SK-N-SH (cell line): ENCODE data around the gene PFN1. TPM values are rescaled to one million over a fixed set of nuclear protein-coding genes. Genes with fewer than 3 reads are reported as not detected.
A peak's percentile ranks its signal among the peaks of the same experiment; 100 is the strongest.

Experiments used
- CTCF ChIA-PET: fragments of 300-600, 350-600 bp; formaldehyde crosslinking; extraction: SDS; loops from one replicate; lab custom pipeline; 2021; lab: Yijun Ruan, JAX
- POLR2A ChIA-PET: fragments of 350-600 bp; sonication (Branson Sonifier 250); formaldehyde crosslinking; extraction: SDS; loops from one replicate; lab custom pipeline; 2020; ENCODE audit warnings: antibody characterized with exemption, inconsistent platforms; lab: Yijun Ruan, JAX
- DNase-seq: peaks from one replicate; pipeline ENCODE4 v3.0.0; 2012
- H2AFZ ChIP-seq: fragments of 200-600 bp; sonication (generic); 2 replicates; pipeline ENCODE4 v1.8.1; 2016; ENCODE audit warnings: antibody characterized with exemption, mild to moderate bottlenecking, low read depth
- H3F3A ChIP-seq: fragments of 200-600 bp; sonication (generic); replicated peaks from 2 replicates; pipeline ENCODE3; 2016; ENCODE audit warnings: antibody characterized with exemption, mild to moderate bottlenecking; ENCODE audit not compliant: insufficient read depth
- H3K27ac ChIP-seq, 2 experiments: fragments of 200-500 bp in 1 of 2; fragments of 200-600 bp in 1 of 2; sonication (Bioruptor generic) in 1 of 2; sonication (generic), shearing (Covaris generic) in 1 of 2; 2 replicates each; pipeline versions ENCODE4 v1.5.1 to v1.6.1; 2014 to 2016; ENCODE audit warnings: low read depth in 2 of 2, inconsistent platforms in 1 of 2, low read length in 1 of 2, mild to moderate bottlenecking in 1 of 2, mixed read lengths in 1 of 2
- H3K27me3 ChIP-seq: fragments of 200-600 bp; sonication (generic), shearing (Covaris generic); 2 replicates; pipeline ENCODE4 v1.6.1; 2016; ENCODE audit warnings: mixed run types; ENCODE audit not compliant: insufficient read depth
- H3K36me3 ChIP-seq, 2 experiments: fragments of 200-500 bp in 1 of 2; fragments of 200-600 bp in 1 of 2; sonication (Bioruptor generic) in 1 of 2; sonication (generic) in 1 of 2; replicated peaks in 1 of 2; 2 replicates each; pipeline versions ENCODE3 to v1.5.1; 2014 to 2016; ENCODE audit warnings: low read length in 1 of 2, mild to moderate bottlenecking in 1 of 2; ENCODE audit not compliant: insufficient read depth in 2 of 2, control insufficient read depth in 1 of 2
- H3K4me1 ChIP-seq, 2 experiments: fragments of 200-500 bp in 1 of 2; fragments of 200-600 bp in 1 of 2; sonication (Bioruptor generic) in 1 of 2; sonication (generic), shearing (Covaris generic) in 1 of 2; 2 replicates each; pipeline versions ENCODE4 v1.5.1 to v1.6.1; 2014 to 2016; ENCODE audit warnings: low read depth in 1 of 2, low read length in 1 of 2, mixed run types in 1 of 2; ENCODE audit not compliant: insufficient read depth in 2 of 2, control insufficient read depth in 1 of 2
- H3K4me2 ChIP-seq: fragments of 200-600 bp; sonication (generic), shearing (Covaris generic); 2 replicates; pipeline ENCODE4 v1.6.1; 2017; ENCODE audit warnings: mixed run types
- H3K4me3 ChIP-seq, 2 experiments: fragments of 200-500 bp in 1 of 2; fragments of 200-600 bp in 1 of 2; sonication (Bioruptor generic) in 1 of 2; sonication (generic), shearing (Covaris generic) in 1 of 2; 2 replicates each; pipeline versions ENCODE4 v1.5.1 to v1.8.1; 2014 to 2016; ENCODE audit warnings: low read depth in 2 of 2, inconsistent platforms in 1 of 2, low read length in 1 of 2, mild to moderate bottlenecking in 1 of 2, mixed read lengths in 1 of 2, moderate library complexity in 1 of 2
- H3K79me2 ChIP-seq: fragments of 200-600 bp; sonication (generic); 2 replicates; pipeline ENCODE4 v1.8.1; 2017; ENCODE audit warnings: mild to moderate bottlenecking; ENCODE audit not compliant: insufficient read depth
- H3K9ac ChIP-seq: fragments of 200-600 bp; sonication (generic); 2 replicates; pipeline ENCODE4 v1.6.1; 2017; ENCODE audit warnings: mixed run types
- H3K9me2 ChIP-seq: fragments of 200-600 bp; sonication (generic); 2 replicates; pipeline ENCODE4 v1.6.1; 2017; ENCODE audit warnings: mixed run types
- H3K9me3 ChIP-seq: fragments of 200-600 bp; sonication (generic); 2 replicates; pipeline ENCODE4 v1.6.1; 2017; ENCODE audit warnings: mixed run types, mild to moderate bottlenecking, moderate library complexity
- H4K20me1 ChIP-seq: fragments of 200-600 bp; sonication (generic); 2 replicates; pipeline ENCODE4 v1.6.1; 2017; ENCODE audit warnings: mild to moderate bottlenecking, mixed run types; ENCODE audit not compliant: insufficient read depth
- ELF1 ChIP-seq: IDR thresholded peaks from 2 replicates; pipeline ENCODE4 v1.4.0; 2012
- EP300 ChIP-seq, 2 experiments: IDR thresholded peaks; 2 replicates each; pipeline versions ENCODE4 v1.4.0 to v1.6.1; 2012; ENCODE audit warnings: borderline replicate concordance in 1 of 2, low read depth in 1 of 2, low read length in 1 of 2
- EZH2phosphoT487 ChIP-seq: fragments of 200-600 bp; sonication (generic); IDR thresholded peaks from 2 replicates; pipeline ENCODE4 v1.6.1; 2017; ENCODE audit warnings: low read depth, mixed run types, mild to moderate bottlenecking, antibody characterized with exemption, moderate library complexity, borderline replicate concordance
- FOSL2 ChIP-seq: IDR thresholded peaks from 2 replicates; pipeline ENCODE4 v1.4.0; 2012; ENCODE audit warnings: low read depth, mild to moderate bottlenecking, moderate library complexity, borderline replicate concordance
- GATA2 ChIP-seq: sonication (generic); formaldehyde crosslinking; IDR thresholded peaks from 2 replicates; pipeline ENCODE4 v1.5.0; 2020; ENCODE audit warnings: mild to moderate bottlenecking, missing genetic modification reagents
- MXI1 ChIP-seq: IDR thresholded peaks from 2 replicates; pipeline ENCODE4 v1.6.1; 2012; ENCODE audit warnings: mild to moderate bottlenecking, low read depth, low read length, improper control_type of control experiment
- NRF1 ChIP-seq: IDR thresholded peaks from 2 replicates; pipeline ENCODE4 v1.6.1; 2012; ENCODE audit warnings: low read depth, mild to moderate bottlenecking, low read length
- POLR2AphosphoS5 ChIP-seq: IDR thresholded peaks from 2 replicates; pipeline ENCODE4 v1.6.1; 2012; ENCODE audit warnings: low read depth, low read length
- RFX5 ChIP-seq: IDR thresholded peaks from 2 replicates; pipeline ENCODE4 v1.6.1; 2012; ENCODE audit warnings: mild to moderate bottlenecking, improper control_type of control experiment, low read length
- WGBS: methylation state at CpG from one replicate; pipeline ENCODE4 v1.1.6; 2017; ENCODE audit warnings: low lambda C conversion rate; 5-methylcytosine and 5-hydroxymethylcytosine counted together
- polyA plus RNA-seq, 3 experiments: library from polyadenylated mRNA; depleted of rRNA; stranded (reverse); fragments of >200 nt; gene quantifications; 2 replicates each; pipeline ENCODE4 v1.2.3, GENCODE V29; 2012
- TF ChIP-seq, protein P1 (sequence below): fragments of 150-350 bp; IDR thresholded peaks from 2 replicates; pipeline ENCODE4 v1.6.1; 2016; ENCODE audit warnings: mild to moderate bottlenecking, low read depth, low read length
- TF ChIP-seq, protein P2 (sequence below): IDR thresholded peaks from 2 replicates; pipeline ENCODE4 v1.6.1; 2012; ENCODE audit warnings: mild to moderate bottlenecking, low read depth, low read length, moderate library complexity
- TF ChIP-seq, protein P3 (sequence below): fragments of 200-600 bp; sonication (generic); IDR thresholded peaks from 2 replicates; pipeline ENCODE4 v1.6.1; 2017; ENCODE audit warnings: antibody characterized with exemption, mild to moderate bottlenecking, moderate library complexity
- TF ChIP-seq, protein P4 (sequence below): fragments of 150-350 bp; IDR thresholded peaks from 2 replicates; pipeline ENCODE4 v1.6.1; 2017; ENCODE audit warnings: antibody characterized with exemption, low read length, low read depth, borderline replicate concordance
- TF ChIP-seq, protein P5 (sequence below): IDR thresholded peaks from 2 replicates; pipeline ENCODE4; 2012
- TF ChIP-seq, protein P6 (sequence below): IDR thresholded peaks from 2 replicates; pipeline ENCODE4 v1.4.0; 2012; ENCODE audit warnings: low read depth, borderline replicate concordance

The PFN1 gene
- polyA plus RNA-seq, 1 of the 3 experiments (the other 2 are of a cell fraction): 2,484 TPM

DNA sequence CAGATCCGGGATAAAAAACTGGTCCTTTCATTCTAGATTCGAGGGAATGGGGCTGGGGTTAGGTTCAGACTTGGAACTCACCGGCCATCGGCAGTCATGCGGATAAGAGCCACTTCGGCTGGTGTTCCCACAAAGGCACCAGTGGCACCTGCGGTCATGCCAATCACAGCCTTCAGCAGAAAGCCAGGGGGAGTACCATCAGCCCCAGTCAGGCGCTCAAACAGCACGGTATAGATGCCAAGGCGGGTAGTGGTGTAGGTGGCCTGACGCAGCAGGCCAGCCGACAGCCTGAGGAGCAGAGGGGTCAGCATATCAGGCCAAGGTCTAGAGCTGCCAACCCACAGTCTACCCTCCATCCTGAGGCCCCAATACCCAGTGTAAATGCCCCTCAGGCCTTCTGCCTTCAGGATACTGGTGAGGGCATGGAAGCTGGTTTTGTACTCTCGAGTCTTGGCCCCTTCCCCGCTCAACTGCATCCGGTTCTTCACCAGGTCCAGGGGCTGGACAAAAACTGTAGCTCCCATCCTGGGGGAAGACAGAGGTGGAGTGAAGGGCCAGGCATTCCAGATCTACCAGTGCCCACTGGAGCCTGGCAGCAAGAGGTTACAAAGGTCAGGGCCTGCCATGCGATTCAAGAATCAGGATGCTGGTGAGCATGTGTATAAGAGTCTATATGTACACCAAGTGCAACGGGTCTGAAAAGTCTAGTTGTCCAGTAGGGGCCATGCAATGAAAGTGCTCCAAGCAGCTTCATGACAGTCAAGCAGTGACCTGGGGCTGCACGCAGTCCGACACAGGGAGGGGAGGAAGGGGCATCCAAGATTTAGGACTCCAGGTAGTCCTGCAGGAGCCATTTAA is 9.4 kb downstream of the PFN1 start:
- Histone ChIP-seq H2AFZ (0 out of 2 replicates have a peak overlapping the region, but pooled peaks have one; percentile 69), H3F3A (peaks cover 32% of the 10 kb centered on the region), H4K20me1 (peaks cover 9% of the 10 kb centered on the region), H3K27ac (peak overlapping the region; percentile 94 to 98), H3K9me2 (no peaks in the 10 kb centered on the region), H3K9me3 (no peaks in the 10 kb centered on the region), H3K79me2 (peaks cover 52% of the 10 kb centered on the region), H3K27me3 (no peaks in the 10 kb centered on the region), H3K9ac (peak overlapping the region; percentile 83), H3K36me3 (peaks cover 22 to 25% of the 10 kb centered on the region in 2 experiments), H3K4me2 (peak overlapping the region; percentile 98), H3K4me3 (peak overlapping the region; percentile 80 to 86), H3K4me1 (peaks cover 13 to 28% of the 10 kb centered on the region in 2 experiments; a peak in 2 of 4 replicates)
- no peak for TF ChIP-seq RFX5
- TF ChIP-seq GATA2 (CRISPR knock-in tag): no peak
- no peak for TF ChIP-seq NRF1
- TF ChIP-seq, protein P1, sequence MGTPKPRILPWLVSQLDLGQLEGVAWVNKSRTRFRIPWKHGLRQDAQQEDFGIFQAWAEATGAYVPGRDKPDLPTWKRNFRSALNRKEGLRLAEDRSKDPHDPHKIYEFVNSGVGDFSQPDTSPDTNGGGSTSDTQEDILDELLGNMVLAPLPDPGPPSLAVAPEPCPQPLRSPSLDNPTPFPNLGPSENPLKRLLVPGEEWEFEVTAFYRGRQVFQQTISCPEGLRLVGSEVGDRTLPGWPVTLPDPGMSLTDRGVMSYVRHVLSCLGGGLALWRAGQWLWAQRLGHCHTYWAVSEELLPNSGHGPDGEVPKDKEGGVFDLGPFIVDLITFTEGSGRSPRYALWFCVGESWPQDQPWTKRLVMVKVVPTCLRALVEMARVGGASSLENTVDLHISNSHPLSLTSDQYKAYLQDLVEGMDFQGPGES: no peak
- no peak for TF ChIP-seq POLR2AphosphoS5
- TF ChIP-seq, protein P2, sequence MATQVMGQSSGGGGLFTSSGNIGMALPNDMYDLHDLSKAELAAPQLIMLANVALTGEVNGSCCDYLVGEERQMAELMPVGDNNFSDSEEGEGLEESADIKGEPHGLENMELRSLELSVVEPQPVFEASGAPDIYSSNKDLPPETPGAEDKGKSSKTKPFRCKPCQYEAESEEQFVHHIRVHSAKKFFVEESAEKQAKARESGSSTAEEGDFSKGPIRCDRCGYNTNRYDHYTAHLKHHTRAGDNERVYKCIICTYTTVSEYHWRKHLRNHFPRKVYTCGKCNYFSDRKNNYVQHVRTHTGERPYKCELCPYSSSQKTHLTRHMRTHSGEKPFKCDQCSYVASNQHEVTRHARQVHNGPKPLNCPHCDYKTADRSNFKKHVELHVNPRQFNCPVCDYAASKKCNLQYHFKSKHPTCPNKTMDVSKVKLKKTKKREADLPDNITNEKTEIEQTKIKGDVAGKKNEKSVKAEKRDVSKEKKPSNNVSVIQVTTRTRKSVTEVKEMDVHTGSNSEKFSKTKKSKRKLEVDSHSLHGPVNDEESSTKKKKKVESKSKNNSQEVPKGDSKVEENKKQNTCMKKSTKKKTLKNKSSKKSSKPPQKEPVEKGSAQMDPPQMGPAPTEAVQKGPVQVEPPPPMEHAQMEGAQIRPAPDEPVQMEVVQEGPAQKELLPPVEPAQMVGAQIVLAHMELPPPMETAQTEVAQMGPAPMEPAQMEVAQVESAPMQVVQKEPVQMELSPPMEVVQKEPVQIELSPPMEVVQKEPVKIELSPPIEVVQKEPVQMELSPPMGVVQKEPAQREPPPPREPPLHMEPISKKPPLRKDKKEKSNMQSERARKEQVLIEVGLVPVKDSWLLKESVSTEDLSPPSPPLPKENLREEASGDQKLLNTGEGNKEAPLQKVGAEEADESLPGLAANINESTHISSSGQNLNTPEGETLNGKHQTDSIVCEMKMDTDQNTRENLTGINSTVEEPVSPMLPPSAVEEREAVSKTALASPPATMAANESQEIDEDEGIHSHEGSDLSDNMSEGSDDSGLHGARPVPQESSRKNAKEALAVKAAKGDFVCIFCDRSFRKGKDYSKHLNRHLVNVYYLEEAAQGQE: no peak
- no peak for TF ChIP-seq FOSL2
- TF ChIP-seq, protein P3, sequence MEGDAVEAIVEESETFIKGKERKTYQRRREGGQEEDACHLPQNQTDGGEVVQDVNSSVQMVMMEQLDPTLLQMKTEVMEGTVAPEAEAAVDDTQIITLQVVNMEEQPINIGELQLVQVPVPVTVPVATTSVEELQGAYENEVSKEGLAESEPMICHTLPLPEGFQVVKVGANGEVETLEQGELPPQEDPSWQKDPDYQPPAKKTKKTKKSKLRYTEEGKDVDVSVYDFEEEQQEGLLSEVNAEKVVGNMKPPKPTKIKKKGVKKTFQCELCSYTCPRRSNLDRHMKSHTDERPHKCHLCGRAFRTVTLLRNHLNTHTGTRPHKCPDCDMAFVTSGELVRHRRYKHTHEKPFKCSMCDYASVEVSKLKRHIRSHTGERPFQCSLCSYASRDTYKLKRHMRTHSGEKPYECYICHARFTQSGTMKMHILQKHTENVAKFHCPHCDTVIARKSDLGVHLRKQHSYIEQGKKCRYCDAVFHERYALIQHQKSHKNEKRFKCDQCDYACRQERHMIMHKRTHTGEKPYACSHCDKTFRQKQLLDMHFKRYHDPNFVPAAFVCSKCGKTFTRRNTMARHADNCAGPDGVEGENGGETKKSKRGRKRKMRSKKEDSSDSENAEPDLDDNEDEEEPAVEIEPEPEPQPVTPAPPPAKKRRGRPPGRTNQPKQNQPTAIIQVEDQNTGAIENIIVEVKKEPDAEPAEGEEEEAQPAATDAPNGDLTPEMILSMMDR: no peak
- TF ChIP-seq, protein P4, sequence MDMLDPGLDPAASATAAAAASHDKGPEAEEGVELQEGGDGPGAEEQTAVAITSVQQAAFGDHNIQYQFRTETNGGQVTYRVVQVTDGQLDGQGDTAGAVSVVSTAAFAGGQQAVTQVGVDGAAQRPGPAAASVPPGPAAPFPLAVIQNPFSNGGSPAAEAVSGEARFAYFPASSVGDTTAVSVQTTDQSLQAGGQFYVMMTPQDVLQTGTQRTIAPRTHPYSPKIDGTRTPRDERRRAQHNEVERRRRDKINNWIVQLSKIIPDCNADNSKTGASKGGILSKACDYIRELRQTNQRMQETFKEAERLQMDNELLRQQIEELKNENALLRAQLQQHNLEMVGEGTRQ: no peak
- TF ChIP-seq, protein P5, sequence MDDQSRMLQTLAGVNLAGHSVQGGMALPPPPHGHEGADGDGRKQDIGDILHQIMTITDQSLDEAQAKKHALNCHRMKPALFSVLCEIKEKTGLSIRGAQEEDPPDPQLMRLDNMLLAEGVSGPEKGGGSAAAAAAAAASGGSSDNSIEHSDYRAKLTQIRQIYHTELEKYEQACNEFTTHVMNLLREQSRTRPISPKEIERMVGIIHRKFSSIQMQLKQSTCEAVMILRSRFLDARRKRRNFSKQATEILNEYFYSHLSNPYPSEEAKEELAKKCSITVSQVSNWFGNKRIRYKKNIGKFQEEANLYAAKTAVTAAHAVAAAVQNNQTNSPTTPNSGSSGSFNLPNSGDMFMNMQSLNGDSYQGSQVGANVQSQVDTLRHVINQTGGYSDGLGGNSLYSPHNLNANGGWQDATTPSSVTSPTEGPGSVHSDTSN: no peak
- TF ChIP-seq MXI1: no peak
- no peak for TF ChIP-seq EZH2phosphoT487
- TF ChIP-seq ELF1: no peak
- TF ChIP-seq, protein P6, sequence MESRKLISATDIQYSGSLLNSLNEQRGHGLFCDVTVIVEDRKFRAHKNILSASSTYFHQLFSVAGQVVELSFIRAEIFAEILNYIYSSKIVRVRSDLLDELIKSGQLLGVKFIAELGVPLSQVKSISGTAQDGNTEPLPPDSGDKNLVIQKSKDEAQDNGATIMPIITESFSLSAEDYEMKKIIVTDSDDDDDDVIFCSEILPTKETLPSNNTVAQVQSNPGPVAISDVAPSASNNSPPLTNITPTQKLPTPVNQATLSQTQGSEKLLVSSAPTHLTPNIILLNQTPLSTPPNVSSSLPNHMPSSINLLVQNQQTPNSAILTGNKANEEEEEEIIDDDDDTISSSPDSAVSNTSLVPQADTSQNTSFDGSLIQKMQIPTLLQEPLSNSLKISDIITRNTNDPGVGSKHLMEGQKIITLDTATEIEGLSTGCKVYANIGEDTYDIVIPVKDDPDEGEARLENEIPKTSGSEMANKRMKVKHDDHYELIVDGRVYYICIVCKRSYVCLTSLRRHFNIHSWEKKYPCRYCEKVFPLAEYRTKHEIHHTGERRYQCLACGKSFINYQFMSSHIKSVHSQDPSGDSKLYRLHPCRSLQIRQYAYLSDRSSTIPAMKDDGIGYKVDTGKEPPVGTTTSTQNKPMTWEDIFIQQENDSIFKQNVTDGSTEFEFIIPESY: no peak
- TF ChIP-seq EP300 (IDR thresholded peaks at IDR 0.05; ENCODE audit: borderline replicate concordance in 1 of 2, low read depth in 1 of 2, low read length in 1 of 2): no peak
- CTCF ChIA-PET: interaction anchor here (0.9 to 3.9 kb wide), 7 partner anchors 21 to 123 kb away, joined by 3 to 29 read pairs (median 4); partner anchors contain the start of gene CHRNE
- DNase-seq: no peak
- POLR2A ChIA-PET: interaction anchor here (0.9 to 2.0 kb wide), 4 partner anchors 15 to 30 kb away, joined by 3 to 35 read pairs (median 11); partner anchors contain the start of gene SPAG7
- WGBS: 67% methylated on average over 16 of the region's 19 CpGs
